22Rv1 (cell line): ENCODE results near the gene QSER1.

Experiments
- ZFX ChIP-seq: fragments of 450-650 bp; IDR thresholded peaks from 2 replicates; pipeline ENCODE4 v1.6.1; 2017; ENCODE audit warnings: antibody characterized with exemption, borderline replicate concordance
- TF ChIP-seq, protein P1 (sequence below): fragments of 450-650 bp; IDR thresholded peaks from 2 replicates; pipeline ENCODE4 v1.5.1; 2017; ENCODE audit warnings: mild to moderate bottlenecking

GRCh38 chr11:32963721-32964120 lies 71.1 kb downstream of the QSER1 start:
- TF ChIP-seq, protein P1, sequence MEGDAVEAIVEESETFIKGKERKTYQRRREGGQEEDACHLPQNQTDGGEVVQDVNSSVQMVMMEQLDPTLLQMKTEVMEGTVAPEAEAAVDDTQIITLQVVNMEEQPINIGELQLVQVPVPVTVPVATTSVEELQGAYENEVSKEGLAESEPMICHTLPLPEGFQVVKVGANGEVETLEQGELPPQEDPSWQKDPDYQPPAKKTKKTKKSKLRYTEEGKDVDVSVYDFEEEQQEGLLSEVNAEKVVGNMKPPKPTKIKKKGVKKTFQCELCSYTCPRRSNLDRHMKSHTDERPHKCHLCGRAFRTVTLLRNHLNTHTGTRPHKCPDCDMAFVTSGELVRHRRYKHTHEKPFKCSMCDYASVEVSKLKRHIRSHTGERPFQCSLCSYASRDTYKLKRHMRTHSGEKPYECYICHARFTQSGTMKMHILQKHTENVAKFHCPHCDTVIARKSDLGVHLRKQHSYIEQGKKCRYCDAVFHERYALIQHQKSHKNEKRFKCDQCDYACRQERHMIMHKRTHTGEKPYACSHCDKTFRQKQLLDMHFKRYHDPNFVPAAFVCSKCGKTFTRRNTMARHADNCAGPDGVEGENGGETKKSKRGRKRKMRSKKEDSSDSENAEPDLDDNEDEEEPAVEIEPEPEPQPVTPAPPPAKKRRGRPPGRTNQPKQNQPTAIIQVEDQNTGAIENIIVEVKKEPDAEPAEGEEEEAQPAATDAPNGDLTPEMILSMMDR: no peak
- no peak for TF ChIP-seq ZFX
